GM21526 (cell line): ENCODE data around the gene SGPP2.
A peak's percentile ranks its signal among the peaks of the same experiment; 100 is the strongest.

Source experiments
- ATAC-seq: cut with Tn5 transposase; IDR thresholded peaks from one replicate; pipeline ENCODE4 v1.9.1; 2021; ENCODE audit warnings: moderate library complexity; ENCODE audit not compliant: unreplicated experiment, low FRiP score

SGPP2 gene

DNA sequence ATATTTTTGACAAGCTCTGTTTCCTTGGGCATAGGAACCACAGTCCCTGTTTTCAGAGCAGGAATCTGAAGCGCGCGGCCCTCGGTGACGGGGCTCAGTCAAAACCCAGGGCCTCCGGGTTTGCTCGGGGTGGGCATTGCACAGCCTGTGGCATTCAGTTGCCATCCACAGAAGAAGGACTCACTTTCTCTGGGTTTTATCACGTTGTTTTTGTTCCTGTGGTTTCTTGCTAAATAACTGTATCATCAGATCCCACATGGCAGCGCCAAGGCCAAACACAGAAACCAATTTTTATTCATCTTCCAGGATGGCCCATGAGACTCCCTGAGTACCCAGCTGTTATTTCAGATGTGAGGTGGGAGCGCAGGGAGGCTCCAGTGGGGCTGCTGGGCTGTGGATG, 35.6 kb downstream of the SGPP2 start:
- ATAC-seq, result no peak

DNA sequence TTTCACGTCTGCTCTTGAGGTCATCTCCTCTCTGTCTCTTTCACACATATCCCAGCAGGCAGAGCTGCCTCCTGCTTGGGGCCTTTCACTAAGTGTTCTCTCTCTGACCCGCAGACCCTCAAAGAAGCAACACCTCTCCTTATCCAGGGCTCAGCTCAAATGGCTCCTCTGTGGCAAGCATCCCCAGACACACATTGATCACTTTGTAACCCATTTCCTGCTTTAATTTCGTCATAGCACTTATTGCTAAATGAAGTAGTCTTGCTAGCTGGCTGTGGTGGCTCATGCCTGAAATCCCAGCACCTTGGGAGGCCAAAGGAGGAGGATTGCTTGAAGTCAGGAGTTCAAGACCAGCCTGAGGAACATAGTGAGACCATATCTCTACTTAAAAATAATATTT, 41.4 kb downstream of the SGPP2 start:
- ATAC-seq, result no peak

DNA sequence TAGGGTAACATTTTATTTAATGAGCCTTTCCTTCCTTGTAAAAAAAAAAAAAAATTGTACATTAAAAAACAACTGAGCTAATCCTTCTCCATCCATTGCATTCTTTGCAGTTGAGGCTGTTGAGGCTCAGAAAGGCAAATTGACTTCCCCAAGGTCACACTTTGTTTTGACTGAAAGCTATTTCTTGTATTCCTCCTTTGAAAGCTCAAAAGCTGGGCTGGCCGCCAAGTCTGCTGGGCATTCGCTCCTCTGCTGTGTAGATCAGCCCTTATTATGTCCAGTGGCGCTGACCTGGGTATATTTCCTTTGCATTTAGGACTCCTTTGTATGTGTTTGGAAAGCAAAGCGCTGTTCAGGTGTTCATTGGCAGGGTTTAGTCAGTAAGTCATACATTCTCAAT, 44.0 kb downstream of the SGPP2 start:
- ATAC-seq, result no peak

DNA sequence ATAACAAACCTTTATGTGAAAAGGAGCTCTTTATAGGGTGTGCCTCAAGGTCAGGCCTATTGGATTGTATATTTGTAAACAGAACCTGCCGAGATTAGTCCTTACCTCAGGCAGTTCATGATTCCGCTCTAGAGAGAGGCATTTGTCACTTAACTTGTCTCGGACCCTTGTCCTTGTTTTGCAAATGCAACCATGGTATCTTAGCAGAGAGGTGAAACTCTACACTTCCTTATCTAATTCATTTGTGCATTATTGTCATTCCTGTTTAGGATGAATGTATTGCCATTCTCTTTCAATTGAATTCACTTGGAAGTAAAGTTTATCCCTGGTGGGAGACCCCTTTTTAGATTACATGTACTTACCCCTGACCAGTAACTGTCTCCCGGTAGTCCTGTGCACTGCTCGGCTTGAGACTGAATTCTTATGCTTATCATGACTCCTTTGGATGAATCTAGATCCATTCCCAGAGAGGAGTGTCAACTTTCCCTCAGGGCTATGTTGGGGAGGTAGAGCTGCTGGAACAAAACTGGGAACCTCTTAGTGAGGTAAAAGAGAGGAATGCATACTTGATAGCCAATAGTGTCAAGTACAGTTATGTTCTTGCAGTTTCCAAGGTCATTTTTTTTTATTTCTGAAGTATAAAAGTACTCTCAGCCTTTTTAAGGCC, 46.6 kb downstream of the SGPP2 start:
- ATAC-seq, result no peak

DNA sequence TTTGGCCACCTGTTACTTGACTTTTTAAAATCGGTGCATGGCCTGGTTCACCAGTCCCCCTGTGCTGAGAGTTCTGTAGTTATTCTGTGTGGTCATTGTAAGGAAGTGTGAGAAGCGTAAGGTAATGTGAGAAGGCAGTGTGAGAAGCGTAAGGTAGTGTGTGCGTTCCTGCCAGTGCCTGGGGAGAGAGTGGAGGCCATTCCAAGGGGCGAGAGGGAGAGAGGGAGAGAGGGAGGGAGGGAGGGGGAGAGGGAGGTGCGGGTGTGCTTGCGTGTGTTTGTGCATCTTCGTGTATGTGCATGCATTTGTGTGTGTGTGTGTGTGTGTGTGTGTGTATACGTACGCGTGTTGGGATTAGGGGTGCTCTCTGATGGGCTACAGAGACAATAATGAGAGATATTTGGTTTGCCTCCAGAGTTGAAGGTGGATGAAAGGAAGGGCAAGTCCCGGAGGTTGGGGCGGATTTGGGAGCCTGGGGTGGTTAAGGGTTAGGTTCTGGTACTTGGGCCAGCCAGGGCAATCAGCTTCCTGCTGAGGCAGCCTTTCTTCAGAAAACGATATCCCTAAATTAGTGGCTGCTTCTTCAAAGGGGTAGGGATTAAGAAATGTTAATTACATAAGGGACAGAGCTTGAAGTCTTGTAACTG, 53.7 kb downstream of the SGPP2 start:
- no peak for ATAC-seq

DNA sequence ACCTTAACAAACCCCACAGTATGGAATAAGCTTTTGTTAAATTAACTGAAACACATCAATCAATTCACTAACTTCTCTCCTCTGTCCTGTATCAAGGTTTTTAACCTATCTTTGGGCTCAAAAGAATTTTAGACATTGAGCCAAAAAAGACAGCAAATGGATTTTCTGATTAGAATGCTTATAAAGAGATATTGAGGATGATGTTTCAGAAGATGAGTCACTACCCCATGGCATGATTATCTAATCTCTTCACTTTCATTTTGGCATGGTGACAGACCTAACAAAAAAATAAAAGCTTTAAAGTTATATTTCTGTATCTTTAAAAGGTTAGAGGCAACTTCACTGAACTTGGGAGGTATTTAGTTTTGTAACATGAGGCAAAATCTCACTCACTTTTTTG, 55.5 kb downstream of the SGPP2 start:
- no peak for ATAC-seq

DNA sequence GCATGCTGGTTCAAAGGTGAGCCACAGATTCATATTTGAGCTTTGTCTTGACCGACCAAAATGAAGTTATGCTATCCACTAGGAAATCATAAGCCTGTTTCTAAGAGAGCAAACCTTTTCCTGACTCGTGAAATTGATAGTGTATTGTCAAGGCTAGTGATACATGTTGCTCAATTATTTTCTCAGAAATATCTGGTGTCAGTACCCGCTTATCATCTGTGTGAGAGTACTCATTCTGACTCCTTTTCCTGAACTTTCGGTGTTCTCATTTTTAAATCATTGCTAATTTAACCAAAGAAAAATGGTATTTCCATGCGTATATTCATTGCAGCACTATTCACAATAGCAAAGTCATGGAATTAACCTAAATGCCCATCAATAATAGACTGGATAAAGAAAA, 56.2 kb downstream of the SGPP2 start:
- ATAC-seq, result no peak

DNA sequence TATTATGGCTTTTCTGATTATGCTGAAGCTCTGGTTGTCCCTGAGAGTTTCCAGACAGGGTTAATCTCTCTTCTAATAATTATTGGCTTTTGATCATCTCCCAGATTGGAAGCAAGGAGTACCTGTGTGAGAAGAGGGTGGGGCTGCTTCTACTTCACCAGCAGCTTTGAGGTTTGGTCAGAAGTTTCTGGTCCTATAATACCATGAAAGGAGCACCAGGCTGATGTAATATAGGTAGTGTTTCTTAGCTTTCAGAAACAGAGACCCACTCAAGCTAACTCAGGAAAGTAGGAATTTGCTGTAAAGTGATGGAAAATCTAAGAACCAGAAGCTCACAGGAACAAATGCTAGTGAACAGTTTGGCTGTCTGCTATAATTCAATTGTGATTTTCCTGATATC, 57.6 kb downstream of the SGPP2 start:
- ATAC-seq, result no peak

DNA sequence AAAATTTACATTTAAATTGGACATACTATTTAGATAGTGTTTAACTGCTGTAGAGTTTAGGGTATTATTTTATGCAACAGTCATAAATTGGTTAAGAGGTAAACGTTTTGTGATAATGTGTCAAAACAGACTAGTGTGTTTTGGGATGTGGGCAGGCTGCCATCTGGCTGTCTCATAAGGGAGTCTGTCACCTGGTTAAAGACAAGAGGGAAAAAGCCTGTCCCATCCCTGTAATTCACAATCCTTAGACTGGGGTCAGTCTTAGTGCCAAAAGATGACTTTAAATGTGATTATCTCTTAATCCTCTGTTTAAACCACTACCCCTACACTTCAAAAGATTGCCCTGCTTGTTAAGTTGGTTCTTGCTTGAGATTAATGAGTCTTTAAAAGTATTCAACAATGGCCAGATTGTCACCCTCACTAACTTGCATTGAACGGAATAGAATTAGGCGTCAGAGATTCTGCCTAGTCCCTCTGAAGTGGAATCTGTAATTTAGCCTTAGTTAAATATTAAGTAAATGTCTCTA, 59.2 kb downstream of the SGPP2 start:
- ATAC-seq, result no peak

DNA sequence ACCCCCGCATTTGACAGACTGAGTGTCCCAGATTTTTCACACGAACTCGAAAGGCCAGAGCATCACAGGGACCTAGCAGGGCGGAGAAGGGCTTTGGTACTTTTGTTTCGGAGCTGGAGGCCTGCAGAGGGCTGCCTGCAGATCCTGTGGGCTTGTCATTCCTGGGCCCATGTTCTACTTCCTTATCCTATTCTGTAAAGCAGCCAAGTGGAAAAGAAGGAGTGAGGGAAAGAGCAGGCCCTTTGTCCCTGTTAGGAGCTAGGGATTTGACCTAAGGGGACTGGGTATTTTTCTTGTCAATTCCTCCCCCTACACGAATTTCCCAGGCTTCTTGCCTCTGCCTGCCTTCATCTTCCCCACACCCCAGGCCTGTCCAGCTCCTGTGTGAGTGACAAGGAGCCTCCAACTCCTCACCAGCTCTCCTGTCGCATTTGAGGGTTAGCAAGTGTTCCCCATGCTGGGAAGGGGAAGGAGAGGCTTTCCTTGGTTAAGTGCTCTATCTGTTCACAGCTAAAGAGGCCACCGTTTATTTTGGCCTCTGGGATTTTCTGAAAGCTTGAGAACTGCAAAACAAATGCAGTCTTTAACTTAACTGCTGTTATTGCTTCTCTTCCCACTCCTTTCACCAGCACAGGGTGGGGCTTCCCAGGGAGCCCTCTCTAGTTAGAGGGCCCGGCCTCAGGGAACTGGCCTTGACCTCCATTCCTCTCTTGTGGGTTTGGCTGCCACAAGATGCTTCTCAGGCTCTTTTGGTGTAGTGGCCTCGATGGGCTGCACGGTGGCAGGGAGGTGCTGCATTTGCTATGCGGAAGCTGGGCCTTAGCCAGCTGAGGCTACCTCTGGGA, 61.2 kb downstream of the SGPP2 start:
- no peak for ATAC-seq

DNA sequence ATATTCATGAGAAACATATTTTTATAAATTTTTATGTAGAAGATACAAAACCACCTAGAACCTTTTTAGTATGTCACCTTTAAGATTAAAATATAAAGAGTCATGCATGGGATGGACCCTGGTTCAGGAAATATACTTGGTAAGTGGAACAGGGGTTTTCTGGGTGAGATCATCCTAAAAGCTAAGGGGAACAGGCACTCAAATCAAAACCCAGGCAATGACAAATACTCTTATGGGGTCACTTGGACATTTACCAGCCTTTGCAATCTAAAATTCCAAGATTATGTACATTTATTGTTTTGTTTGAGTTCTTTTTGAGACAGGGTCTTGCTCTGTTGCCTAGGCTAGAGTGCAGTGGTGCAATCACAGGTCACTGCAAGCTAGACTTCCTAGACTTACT, 65.8 kb downstream of the SGPP2 start:
- no peak for ATAC-seq

DNA sequence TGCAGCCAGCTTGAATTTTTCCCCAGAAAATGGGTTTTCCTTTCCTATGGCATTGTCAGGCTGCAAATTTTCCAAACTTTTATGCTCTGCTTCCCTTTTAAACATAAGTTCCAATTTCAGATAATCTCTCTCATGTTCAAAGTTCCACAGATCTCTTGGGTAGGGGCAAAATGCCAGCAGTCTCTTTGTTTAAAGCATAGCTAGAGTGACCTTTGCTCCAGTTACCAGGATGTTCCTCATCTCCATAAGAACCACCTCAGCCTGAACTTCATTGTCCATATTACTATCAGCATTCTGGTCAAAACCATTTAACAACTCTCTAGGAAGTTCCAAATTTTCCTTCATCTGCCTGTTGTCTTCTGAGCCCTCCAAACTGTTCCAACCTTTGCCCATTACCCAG, 68.3 kb downstream of the SGPP2 start:
- ATAC-seq, result no peak

DNA sequence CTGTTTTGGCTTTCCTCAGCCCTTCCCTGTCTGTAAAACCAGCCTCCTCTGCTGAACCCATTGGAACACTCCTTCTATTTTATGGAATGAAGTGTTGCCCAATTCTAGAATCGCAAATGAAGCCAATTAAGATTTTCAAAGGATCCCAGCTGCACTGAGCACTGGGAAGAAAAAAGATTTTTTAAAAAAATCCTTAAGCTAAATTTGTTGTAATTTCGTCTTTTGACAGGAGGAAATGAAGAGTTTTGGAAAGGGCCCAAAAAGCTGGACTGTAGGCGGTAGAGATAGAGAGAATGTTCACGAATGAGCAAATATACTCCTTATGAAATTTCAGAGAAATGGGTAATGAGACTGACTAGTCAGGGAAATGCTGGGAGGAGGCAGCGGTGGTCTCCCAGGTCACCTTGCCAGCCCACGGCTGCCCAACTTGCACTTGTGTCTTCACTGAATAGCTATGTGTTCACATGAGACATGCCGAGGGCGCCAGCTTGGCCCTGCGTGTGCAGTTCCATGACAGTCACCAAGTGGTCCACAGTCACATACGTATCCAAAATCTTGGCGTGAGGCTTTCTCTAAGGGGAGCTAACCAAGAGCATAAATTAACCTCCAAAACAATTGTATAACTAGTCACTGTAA, 69.9 kb downstream of the SGPP2 start:
- ATAC-seq, result no peak

DNA sequence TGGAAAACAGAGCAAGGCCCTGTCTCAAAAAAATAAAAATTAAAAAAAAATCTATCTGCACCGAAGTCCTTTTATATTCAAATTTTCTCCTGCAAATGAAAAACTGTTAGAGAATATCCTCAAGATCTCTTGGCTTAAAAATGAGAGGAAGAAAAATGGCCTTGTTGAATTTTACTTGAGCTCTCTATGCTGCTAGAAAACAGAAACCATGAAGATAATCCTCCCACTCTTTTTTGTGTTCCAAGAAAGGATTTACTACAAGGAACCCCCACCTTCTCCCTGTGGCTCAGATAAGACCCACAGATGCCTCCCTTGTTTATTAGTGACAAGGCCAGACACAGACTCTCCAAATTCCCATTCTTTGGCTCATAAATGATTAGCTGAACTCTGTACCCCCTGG, 71.0 kb downstream of the SGPP2 start:
- no peak for ATAC-seq

DNA sequence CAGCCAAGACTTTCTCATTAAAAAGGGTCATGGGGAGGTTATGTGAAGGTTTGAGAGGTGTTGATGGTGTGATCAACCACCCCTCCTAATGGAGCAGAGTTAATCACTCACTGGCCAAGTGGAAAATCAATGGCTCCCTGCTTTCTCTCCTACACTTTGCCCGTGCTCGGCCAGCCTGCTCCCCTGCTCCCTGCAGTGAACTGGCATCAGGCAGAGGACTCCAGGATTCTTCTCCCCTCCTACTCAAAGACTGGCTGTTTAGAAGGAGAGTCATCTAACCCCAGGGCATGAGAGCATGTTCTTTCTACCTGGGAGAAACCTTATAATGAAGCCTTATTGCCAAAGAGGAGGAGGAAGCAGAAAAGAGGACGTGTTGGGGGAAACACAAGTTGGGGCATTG, 74.9 kb downstream of the SGPP2 start:
- no peak for ATAC-seq

DNA sequence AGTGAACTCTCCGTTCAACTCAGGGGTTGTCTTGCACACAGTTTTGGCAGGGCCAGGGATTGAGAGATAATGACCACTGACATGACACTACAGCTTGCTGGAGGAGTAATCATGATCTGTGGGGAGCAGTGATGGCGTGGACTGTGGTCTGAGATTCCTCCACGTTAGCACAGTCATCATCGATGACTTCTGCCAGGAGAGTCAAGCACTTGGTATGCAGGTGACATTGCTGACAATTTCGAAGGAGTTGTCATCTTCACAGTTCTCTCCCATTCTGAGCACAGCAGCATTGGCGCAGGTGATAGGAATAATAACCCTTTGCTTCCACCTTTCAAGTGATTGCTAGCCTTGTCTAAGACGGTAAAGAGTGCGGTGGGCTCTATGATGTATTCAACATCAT, 79.8 kb downstream of the SGPP2 start:
- no peak for ATAC-seq

DNA sequence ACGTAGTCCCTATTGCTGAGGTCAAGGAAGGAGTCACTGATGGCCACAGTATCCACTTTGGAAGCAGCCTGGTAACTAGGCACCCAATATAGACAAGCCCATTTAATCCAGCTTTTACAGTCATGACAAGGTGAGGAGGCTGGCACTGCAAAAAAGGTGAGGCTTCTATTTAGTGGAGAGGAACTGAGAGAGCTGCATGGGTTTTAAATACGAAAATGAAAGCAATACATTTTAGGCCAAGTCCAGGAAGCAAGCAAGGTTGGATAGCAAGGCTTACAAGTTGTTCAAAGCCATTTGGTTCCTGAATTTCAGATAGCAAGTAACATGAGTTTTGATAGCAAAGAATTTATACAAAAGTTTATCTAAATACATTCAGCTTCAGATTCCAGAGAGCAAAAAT, 80.4 kb downstream of the SGPP2 start:
- ATAC-seq, result peak; percentile 96

DNA sequence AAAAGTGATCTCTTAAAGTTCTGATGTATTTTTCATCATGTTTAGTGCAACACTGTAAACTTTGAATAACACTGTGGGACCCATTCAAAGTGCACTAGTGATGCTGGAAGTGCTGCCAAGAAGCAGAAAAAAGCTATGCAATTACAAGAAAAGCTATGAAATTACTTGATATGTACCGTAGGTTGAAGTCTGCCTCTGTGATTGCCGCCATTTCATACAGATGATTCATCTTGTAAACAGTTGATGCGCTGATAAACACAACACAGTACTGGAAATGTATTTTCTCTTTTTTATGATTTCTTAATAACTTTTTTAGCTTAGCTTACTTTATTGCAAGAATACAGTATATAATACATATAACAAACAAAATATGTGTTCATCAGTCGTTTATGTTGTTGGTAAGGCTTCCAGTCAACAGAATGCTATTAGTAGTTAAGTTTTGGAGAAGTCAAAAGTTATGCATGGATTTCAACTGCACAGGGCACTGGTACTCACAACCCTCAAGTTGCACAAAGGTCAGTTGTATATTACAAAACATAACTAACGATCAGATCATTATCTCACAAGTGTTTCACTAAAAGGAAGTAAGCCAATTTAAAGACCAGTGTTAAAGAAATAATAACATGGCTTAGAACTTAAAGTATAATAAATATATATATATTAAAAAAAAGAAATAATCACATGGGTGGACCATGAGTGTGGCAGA, 82.0 kb downstream of the SGPP2 start:
- ATAC-seq, result no peak

DNA sequence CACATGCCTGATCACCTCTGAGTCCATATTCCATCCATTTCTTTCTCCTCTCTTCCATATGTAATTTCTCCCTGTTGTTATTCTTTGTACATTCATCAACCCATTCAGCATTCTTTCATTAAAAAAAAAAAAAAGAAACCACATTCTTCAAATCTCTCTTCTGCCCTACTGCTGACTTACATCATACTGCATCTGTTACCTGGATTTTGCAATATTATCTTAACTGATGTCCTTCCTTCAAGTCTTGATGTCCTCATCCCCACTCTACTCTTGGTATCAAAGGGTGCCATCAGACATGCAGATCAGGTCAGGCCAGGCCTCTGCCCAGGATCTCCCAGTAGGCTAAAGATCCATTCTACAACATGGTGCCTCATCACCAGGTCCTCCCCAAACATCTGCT, 90.6 kb downstream of the SGPP2 start:
- ATAC-seq, result no peak

DNA sequence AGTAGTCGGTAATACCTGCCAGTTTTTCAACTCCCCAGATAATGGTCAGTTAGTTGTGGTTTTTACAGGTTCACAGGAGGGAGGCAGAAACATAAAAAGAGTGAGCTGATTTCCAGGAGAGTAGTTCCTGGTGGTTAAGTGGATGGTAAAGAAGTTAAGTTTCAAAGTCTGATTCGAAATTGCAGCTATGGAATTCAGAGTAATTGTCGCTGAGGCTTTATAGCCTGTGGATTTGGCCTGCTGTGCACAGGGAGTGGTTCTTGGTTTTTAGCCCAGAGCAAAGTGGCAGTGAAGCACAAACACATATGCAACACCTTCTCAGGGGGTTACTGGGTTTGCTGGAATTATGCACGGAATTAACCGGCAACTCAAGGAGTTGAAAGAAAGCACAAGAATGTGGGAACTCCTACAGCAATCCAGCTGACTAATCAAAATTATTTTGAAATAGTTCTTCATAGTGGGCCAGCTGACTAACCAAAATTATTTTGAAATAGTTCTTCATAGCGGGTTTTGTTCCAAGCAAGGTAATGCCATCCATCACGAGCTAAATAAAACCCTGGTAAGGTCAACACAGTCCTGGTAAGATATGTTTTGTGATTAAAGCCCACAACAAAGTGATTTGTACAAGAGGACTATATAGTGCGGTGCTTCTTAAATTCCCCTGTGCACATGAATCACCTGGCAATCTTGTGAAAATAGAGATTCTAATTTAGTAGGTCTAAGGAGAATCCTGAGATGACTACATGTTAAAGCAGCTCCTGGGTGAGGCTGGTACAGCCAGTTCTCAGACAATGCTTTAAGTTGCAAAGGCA, 94.4 kb downstream of the SGPP2 start:
- no peak for ATAC-seq
